PC-3 (cell line): ENCODE results near the gene POTEM.
"Not testable (repeated sequence)": the region's sequence is repeated elsewhere in the genome, so short reads cannot be mapped to it uniquely, and the experiment has no call there.

ENCODE experiments used
- CTCF ChIP-seq: fragments of 300-600 bp; sonication (generic); conservative IDR thresholded peaks from 2 replicates; pipeline ENCODE4 v1.5.1; 2017; ENCODE audit warnings: antibody characterized with exemption, low read depth, mild to moderate bottlenecking, low read length
- EZH2 ChIP-seq: fragments of 300-600 bp; sonication (generic); IDR thresholded peaks from one replicate; pipeline ENCODE4 v1.6.1; 2017; ENCODE audit warnings: antibody characterized with exemption, mild to moderate bottlenecking, low read length; ENCODE audit not compliant: unreplicated experiment

GRCh38 chr14:19038785-19039184, 71.6 kb downstream of the POTEM start:
- not testable (repeated sequence) for TF ChIP-seq CTCF, EZH2
